CD1c-positive myeloid dendritic cell (primary cell): ENCODE results near the gene GPX3.
A peak's percentile ranks its signal among the peaks of the same experiment; 100 is the strongest.

ENCODE experiments used
- DNase-seq: peaks from one replicate; pipeline ENCODE4 v3.0.0-alpha.2; 2016; ENCODE audit errors: extremely low spot score

Gene GPX3

DNA sequence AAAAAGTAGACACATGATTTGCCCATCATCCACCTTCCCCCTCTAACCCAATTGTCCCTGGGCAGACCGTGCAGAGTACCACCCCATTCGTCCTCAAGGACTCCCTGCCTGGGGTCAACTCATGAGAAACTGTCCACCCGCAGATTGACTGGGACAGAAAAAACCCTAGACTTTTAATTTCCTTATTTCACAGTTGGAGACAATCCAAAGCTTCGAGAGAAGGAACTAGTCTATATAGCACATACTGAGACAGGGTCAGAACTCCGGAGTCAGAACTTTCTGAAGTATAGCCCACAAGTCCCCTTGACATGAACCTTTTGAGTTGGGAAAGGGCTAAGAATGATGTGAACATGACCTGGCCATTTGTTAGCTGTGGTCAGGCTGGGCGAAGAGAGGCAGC lies 7.5 kb upstream of the GPX3 start:
- peak; percentile 61 for DNase-seq

DNA sequence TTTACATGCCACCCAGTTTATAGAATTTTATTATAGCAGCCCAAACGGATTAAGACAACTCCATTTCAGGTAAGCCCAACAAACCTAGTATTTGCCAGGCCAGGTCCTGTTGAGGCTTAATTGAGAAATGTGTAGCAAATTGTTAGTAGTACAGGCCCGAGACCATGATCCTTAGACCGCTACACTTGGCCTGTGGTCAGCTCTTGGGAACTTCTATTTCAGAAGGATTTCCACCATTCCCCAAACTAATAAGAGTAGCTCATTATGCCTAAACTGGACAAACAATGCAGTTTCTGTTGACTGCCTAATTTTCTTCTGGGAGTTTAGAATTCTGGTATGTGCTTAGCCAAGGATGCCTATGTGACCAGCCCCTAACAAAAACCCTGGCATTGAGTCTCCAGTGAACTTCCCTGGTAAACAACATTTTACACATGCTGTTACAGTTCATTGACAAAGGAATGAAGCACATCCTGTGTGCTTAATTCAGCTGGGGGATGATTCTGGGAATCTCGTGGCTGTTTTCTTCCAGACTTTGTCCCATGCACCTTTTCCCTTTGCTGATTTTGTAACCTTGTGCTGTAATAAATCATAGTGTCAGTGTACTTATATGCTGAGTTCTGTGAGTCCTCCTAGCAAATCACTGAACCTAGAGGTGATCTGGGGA lies 5.6 kb upstream of the GPX3 start:
- no peak for DNase-seq

DNA sequence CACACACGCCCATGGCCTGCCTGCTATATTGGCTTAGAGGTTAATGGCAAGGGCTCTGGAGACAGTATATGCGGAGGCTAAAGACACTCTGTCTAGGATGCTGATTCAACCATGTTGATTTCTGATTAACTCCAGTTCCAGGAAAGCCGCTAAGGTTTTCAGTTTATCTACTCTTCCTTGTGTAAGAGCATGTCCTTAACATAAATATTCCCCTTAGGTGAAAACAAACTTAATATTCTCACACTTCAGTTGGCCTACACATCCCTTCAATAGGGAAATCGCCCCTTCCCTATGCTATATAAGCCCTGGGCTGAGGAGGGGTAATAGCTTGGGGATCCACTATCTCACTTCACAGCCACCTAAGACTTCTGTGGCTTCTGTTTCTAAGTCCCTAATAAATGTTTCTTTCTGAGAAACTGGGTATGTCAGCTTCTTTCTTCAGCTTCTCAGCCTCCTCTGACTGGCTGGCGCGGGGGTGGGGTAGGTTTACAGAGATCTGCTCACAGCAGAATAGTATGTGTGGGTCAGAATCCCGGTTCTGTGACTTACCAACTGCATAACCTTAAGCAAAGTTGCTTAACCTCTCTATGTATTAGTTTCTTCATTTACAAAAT lies 4.3 kb upstream of the GPX3 start:
- peak; percentile 28 for DNase-seq

DNA sequence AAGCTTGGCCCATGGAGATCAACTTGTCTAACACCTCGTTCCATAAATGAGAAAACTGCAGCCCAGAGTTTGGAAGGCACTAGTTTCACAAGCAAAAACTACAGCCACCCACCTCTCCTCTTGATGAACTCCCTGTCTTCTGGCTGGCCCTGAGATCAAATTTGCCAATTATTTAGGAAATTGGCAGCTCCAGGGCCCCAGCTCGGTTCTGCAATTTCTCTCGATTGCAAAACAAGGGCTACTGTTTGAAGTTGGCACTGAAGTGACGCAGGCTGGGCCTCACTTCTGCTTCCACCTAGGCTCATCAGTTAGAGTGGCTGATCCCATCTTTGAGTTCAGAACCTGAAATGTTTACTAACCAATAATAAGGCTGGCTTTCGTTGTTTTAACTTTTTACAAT lies 3.7 kb upstream of the GPX3 start:
- DNase-seq: peak; percentile 94

DNA sequence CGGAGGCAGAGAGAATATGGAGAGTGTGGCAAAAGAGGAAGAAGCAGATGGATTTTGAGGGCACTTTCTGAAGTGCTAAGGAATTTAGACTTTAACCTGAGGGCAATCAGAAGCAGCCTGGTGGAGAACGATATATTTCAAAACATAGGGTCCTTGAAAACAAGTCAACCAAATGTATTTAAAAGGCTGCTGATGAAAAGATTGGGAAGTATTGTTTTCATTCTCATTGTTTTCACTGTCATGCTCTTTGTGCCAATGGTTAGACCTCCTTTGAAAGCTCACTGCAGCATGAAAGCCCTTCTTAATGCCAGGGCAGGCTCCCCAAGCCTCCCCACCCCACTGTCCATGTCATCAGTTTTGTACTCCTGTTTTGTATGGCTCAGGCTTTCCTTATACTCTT lies 2.5 kb upstream of the GPX3 start:
- no peak for DNase-seq

DNA sequence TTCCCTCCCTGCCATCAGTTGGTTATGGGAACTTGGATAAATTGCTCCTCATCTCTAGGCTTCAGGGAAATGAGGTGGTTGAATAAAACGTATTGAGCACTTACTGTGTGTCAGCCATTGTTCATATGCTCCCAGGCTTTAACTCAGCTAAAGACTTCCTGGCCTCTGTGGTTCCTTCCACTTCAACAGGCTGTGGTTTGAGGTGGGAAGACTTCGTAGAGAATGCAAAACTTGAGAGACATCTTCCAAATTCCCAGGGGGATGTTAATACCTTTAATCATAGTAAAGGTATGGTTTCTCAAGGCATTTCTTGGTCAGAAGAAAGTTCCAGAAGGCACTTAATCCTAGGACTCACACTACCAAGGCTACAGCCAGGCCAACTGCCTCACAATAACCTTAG lies 1.5 kb upstream of the GPX3 start:
- DNase-seq: no peak

DNA sequence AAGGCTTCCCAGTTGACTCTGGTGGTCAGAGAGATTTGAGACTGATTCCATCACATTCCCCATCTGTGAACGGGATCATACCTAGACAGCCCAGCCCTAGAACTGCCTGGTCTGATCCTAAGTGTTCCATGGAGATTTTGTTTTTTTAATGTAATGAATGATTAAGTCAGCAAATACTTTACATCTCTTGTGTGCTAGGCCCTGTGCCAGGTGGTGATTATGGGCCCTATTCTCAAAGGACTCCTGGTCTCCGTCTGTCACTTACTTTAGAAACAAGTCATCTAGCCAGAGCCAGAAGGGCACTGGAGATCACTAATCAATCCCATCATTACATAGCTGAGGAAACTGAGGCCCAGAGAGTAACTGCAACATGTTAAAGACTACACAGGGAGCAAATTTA lies 1.1 kb upstream of the GPX3 start:
- no peak for DNase-seq

DNA sequence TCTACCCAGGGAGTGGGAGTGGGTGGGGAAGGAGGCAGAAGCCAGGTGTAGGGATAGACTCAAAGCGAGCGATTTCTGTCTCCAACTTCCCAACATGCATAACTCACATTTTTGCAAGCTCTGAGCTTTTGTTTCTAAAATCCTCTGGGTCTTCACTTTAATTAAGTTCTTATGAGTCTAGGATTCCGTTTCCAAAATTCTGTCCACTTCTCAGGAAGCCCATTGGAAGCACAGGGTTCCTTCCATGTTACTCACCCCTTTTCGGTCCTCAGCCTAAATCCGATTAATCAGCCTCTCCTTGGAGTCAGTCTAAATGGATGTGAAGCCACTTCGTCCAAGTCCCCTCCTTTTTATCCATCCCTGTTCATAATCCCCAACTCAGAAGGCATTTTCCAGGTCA lies 1.4 kb downstream of the GPX3 start:
- no peak for DNase-seq

DNA sequence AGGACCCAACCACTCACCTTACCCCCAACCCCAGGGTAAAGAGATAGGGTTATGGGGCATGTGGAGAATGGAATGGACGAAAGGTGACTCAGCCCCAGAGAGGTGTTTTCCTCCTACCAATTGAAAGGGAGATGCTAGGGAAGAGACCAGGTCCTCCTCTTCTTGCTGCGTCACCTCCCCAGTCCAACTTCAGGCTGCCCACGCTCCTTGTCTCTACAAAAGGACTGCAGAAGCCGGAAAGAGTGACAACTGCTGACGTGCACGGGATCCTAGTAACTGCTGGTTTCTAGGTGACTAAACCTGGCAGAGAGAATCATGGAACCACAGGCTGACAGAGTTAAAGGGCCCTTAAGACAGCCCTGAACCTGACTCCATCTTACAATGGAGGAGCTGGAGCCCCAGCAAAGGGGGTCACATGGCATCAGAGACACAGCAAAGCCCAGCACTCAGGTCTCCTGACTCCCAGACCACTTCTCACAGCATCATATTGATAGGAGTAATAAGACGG lies 2.2 kb downstream of the GPX3 start:
- DNase-seq: no peak

DNA sequence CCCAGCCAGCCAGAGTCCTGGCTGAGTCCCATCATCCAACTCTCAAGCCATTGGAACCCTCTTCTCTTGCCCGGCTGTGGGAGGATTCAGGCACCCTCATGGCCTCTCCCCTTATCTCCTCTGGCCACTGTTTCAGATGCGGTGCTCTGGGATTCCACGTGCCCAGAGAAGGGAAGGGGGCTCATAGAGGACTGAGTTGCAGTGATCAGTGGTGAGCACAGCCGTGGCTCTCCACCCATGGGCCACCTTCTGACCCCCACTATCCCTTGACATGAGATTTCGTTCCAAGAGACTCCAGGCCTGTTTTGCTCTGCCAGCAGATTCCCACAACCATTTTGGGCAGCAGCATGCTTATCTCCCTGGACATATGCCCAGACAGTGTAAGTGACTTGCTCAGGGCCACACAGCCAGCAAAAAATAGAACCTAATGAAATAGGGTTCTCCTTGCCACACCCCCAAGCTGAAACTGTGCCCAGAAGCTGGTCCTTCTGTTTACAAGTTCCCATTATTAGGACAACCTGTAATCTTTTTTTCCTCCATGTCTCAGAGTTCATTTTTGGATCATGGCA lies 2.7 kb downstream of the GPX3 start:
- DNase-seq: no peak

DNA sequence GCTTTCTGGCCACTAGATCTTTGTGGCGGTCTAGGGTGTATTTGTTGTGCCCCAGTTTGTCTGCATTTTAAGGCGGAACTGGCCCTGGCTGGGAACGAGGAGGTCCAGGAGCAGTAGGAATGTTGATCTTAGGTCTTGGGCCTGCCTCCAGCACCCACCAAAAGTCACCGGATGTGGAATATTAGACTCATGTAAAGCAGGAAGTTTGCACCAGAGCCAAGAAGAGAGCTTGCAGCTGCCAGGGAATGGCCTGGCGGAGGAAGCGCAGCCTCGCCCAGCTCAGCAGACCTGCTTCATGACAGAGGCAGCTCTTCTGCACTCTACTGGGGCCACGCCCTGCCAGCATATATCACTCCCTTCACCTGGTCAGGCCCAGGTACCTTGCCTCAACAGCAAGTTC lies 3.3 kb downstream of the GPX3 start:
- DNase-seq: peak; percentile 39

DNA sequence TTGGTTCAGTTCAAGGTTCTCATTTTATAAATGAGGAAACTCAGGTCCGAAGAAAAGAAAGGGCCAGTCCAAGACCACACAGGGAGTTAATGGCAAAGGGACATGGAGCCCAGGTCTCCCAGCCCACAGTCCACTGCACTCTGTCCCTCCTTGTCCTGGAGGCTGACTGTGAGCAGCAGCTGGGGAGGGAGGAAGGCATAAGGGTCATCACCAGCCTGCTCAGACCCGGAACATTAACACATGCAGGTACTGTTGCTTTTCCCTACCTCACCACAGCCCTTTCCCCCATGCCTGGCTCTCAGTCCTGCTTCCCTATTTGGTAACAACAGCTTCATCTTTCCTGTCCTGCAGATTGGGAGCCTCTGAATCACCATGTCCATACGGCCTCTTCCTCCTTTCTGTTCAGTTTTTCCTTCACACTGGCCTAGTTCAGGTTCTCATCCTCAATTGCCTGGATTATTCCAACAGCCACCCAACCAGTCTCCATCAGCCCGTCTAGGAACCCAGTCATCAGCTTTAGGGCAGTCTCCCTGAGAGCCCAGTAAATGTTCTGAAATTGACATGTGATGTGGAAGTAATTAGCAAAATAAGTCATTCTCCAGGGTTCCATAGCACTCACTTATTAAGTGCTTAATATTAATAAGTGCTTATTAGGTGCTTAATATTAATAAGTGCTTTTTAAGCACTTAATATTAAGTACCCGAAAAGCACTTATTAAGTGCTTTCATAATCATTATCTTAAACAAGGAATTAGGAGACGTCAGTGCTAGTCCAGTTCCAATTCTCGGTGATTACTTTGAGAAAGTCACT lies 4.3 kb downstream of the GPX3 start:
- peak; percentile 48 for DNase-seq

DNA sequence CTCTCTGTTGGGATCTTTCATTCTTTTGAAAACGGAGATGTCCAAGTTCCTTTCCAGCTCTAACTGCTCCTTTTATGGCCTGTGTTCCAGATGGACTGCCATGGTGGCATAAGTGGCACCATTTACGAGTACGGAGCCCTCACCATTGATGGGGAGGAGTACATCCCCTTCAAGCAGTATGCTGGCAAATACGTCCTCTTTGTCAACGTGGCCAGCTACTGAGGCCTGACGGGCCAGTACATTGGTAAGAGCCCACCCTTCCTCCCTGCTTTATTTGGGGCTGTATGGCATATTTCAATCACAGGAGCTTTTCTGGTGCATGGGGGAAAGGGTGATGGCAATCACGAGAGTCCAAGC lies 4.8 kb downstream of the GPX3 start:
- DNase-seq: no peak

DNA sequence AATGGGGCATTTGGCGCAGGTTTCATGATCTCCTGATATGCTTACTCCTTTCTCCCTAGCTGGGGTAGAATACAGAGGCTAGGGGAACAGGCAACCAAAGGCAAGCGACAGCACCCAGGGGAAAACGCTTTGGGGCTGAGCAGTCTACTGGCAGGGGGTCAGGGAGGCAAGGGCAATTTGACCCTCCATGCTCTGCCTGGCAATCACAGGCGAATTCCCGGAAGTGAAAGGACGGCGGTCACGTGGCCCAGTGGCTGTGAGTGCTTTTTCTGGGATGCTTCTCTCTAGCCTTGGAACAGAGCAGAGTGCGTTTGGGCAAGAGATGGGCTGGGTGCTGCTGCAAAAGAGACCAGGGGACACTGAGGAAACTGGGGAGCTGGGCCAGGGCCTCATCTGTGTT lies 5.7 kb downstream of the GPX3 start:
- DNase-seq: no peak

DNA sequence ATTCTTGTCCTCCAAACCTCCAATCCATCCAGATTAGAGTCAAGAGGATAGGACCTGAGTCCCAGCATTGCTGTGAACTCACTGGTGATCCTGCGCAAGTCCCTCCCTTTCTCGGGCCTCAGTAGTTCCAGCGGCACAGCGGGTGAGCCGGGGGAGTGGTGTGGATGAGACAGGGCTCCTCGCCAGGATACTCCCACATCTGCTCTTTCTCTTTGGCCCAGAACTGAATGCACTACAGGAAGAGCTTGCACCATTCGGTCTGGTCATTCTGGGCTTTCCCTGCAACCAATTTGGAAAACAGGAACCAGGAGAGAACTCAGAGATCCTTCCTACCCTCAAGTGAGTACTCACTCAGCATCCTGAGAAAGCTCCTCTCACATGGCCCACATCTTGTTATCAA lies 6.3 kb downstream of the GPX3 start:
- DNase-seq: peak; percentile 77

DNA sequence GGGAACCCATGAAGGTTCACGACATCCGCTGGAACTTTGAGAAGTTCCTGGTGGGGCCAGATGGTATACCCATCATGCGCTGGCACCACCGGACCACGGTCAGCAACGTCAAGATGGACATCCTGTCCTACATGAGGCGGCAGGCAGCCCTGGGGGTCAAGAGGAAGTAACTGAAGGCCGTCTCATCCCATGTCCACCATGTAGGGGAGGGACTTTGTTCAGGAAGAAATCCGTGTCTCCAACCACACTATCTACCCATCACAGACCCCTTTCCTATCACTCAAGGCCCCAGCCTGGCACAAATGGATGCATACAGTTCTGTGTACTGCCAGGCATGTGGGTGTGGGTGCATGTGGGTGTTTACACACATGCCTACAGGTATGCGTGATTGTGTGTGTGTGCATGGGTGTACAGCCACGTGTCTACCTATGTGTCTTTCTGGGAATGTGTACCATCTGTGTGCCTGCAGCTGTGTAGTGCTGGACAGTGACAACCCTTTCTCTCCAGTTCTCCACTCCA lies 7.6 kb downstream of the GPX3 start:
- no peak for DNase-seq

DNA sequence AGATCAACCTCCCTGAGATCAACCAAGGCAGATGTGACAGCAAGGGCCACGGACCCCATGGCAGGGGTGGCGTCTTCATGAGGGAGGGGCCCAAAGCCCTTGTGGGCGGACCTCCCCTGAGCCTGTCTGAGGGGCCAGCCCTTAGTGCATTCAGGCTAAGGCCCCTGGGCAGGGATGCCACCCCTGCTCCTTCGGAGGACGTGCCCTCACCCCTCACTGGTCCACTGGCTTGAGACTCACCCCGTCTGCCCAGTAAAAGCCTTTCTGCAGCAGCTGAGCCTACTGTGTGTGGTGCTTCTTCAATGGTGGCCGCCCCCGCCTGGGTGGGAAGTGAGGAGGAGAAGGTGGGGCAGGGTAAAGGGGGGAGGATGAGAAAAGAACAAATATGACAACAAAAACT lies 8.3 kb downstream of the GPX3 start:
- no peak for DNase-seq

DNA sequence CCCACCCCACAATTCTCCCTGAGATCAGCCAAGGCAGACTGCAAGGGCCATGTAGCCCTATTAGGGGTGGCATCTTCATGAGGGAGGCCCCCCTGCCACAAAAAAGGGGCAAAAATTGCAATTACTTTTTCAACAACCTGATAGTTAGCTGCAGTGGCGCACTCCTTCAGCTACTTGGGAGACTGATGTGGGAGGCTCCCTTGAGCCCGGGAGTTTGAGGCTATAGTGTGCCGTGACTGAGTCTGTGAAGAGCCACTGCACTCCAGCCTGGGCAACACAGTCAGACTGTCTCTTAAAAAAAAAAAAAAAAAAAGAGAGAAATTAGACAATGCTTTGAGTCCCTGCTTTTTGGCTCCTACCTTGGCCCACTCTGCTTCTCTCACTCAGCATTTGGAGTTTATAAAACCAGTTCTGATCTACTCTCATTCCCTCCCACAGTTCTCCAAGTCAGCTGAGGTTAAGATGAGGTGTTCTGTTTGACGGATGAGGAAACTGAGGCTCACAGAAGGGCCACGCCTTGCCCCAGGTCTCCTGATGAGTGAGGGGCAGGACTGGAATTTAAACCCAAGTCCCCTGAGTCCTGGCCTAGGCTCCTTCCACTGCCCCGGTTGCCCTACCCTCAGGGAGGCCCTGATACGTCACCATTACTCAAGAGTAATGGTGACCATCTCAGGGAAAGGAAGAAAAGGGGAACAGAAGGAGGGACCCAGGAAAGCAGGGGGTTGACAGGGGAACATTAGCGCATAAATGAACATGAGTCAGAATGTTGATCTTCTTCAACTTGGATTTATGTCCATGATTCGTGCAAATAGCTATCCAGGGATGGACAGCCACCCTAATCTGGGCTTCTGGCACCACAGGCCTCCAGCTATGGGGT lies 9.0 kb downstream of the GPX3 start:
- DNase-seq: no peak

DNA sequence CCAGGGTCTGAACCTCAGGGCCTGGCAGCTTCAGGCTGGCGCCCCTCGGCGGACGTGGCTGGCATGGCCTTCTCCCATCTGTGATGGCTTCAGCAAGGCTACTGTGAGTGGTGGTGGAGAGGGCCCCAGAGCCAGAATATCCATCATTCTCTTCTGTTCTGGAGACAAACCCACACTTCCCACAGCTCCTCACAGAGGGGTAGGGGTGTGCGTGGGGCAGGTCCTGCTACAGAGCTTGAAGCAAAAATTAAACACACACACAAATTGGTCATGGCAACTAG lies 9.6 kb downstream of the GPX3 start:
- DNase-seq: no peak

DNA sequence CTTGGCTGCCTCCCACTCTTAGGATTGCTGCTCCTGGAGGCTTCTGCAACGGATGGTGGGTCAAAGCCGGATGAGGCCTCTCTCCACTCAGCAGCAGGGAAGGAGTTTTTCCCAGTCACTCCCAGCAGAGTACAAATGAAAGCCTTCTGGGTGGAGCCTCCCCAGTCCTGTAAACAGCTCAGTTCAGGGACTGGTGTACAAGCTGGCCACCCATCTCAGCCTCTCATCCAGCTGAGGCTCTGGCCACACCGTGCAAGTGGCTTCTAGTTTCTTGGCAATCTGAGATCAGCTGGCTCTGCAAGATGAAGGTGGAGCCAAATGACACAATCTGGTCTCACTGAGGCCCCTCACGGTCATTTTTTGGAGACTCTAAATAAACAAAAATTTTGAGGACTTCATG lies 10.0 kb downstream of the GPX3 start:
- no peak for DNase-seq

DNA sequence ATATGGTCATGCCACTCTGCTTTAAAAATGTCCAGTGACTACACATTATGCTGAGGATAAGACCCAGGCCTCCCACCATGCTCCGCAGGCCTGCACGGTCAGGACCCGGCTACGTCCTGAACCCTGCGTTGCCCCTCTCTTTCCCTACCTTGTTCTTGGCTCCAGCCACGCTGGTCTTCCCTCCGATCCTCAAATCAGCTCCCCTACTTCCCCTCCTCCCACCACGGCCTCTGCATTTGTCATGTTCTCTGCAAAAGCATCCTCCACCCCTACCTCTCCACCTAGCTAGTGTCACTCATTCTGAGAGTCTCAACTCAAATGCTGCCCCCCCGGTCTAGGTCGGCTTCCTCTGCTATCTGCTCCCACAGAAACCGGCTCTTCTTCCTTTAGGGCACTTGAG lies 11.2 kb downstream of the GPX3 start:
- DNase-seq: no peak
